Inferior parietal cortex (tissue), 1 donor: Measurements from ENCODE around the gene TUBB3.
"Not testable (repeated sequence)": the region's sequence is repeated elsewhere in the genome, so short reads cannot be mapped to it uniquely, and the experiment has no call there.

ENCODE experiments used
- DNase-seq: peaks from one replicate; pipeline ENCODE4 v3.0.0-alpha.2; 2016; ENCODE audit errors: extremely low spot score

The TUBB3 gene

GRCh38 chr16:89922884-89923639 is at the start of gene TUBB3:
TUBB3 (plus strand) TSS chr16:89923342; CDS start chr16:89923402, 60 bp downstream.
- peak; percentile 66 for DNase-seq

GRCh38 chr16:89873972-89874689 is 49.0 kb upstream of the TUBB3 start:
- peak; percentile 89 for DNase-seq

DNA sequence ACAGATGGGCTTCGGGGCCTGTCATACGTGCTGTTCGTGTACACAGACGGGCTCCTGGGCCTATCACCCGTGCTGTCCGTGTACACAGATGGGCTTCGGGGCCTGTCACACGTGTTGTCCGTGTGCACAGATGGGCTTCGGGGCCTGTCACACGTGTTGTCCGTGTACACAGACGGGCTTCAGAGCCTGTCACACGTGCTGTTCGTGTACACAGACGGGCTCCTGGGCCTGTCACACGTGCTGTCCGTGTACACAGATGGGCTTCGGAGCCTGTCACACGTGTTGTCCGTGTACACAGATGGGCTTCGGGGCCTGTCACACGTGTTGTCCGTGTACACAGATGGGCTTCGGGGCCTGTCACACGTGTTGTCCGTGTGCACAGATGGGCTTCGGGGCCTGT is 44.0 kb upstream of the TUBB3 start:
- DNase-seq: not testable (repeated sequence)

DNA sequence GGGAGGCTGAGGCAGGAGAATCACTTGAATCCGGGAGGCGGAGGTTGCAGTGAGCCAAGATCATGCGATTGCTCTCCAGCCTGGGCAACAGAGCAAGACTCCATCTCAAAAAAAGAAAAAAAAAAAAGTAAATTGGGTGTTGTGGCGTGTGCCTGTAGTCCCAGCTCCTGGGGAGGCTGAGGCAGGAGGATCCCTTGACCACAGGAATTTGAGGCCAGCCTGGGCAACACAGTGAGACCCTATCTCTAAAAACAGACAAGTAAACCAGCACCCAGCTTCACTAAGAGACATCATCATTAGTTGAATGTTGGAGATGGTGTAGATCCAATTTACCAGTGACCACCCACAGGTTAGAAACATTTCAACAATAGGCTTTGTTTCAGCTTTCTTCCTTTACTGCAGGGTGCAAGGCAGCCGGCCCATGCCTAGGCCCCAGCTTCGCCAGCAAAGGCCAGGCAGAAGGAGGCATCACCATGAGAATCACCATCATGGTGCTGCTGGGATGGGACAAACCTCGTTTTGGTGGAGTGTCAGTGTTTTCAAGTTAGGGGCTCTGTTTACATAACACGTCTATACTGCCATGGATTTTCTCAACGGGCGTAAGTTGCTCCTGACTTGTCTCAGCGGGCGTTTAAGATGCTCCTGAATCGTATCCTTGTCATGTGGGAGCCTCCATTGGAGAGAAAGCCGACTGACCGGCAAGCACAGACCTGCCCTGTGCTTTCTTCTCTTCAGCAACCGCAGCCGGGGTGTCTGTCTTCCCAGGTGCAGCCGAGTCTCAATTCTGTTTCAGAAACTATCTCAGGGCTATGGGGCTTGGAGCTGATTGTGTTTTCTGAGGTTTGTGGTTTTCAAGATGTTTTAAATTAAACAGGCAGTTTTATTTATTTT is 42.4 kb upstream of the TUBB3 start:
- DNase-seq: no peak

DNA sequence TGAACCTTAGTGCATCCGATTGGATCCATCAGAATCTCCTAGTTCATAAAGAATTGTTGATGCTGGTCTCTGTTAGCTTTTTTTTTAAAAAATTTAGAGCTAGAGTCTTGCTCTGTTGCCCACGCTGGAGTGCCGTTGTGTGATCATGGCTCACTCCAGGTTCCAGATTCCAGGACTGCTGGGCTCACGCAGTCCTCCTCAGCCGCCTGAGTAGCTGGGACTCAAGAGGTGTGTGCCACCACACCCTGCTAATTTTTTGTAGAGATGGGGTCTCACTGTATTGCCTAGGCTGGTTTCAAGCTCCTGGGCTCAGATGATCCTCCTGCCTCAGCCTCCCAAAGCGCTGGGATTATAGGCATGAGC is 41.8 kb upstream of the TUBB3 start:
- no peak for DNase-seq

GRCh38 chr16:89883346-89884040 is 39.6 kb upstream of the TUBB3 start:
- DNase-seq: no peak

DNA sequence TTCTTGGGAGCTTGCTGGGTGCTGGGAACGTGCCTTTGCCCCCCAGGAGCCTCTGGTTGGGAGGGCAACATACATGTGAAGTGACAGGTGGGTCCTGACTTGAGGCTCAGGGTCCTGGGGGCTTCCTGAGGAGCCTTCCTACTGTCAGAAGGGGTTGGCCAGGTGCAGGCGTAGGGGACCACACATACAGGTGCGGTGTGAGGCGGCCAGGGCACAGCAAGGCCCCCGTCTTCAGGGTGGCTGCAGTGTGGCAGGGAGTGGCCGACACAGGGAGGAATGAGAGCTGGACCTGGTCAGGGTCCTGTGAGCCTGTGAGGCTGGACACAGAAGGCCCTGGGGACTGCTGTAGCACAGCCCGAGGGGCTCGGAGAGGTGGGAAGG is 39.1 kb upstream of the TUBB3 start:
- DNase-seq: no peak

- no peak for DNase-seq
Measured at GRCh38 chr16:89887243-89887642, 35.9 kb upstream of the TUBB3 start.

DNA sequence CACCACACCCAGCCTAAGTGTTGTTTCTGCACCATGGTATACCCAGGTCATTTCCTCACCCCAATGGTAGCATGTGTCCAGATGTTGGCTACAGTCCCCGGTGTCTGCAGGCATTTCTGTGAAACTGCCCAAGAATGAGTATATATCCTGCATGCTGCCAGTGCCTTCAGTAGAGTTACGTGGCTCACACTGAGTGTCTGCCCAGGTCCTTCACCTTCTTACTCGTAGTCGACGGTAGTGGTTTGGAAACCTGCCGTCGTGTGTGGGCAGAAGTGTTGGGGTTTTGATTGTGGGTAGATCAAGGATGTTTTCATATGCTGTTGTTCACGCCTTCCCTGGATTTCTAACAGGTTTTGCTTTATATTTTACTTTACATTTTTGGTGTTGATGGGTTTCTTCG is 32.9 kb upstream of the TUBB3 start:
- no peak for DNase-seq

GRCh38 chr16:89890886-89891657 is 32.1 kb upstream of the TUBB3 start:
- DNase-seq: no peak

DNA sequence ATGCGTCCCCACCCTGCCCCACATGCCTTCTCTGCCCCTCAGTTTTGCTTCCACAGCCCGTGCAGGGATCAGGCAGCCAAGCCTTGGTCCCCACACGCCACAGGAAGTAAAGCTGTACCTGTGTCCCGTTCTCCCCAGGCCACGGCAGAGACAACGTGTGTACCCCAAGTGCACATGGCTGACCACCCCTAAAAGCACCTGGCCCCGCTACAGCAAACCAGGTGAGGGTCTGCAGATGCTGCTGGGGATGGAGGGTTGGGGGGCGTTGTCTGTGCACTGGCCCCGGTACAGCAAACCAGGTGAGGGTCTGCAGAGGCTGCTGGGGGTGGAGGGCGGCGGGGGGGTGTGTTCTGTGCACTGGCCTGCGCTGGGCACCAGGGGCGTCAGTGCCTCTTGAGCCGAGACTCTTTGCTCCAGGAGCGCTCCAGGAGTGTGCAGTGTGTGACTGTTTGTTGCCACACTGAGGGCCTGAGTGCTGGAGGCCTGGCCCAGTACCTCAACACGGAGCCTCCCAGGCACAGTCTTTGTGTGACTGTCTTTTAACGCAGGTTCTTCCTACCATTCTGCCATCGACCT is 31.0 kb upstream of the TUBB3 start:
- no peak for DNase-seq

DNA sequence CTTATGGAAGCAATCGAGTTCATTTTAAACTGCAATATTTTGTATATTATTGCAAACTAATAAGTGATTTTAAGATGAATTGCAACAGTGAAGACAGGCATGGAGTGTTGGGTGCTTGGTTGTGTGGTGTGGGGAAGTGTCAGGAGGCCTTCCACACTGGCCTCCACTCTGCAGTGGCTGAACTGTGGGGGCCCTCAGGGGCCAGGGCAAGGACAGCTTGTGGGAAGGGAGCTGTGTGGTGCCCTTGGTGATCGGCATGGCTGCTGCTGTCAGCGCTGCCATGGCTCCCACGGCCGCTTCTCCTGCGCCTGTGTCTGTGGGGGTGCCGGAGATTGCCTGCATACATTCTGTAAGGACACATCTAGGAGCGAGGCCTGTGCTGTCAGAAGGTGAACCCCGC is 30.5 kb upstream of the TUBB3 start:
- no peak for DNase-seq

- DNase-seq: no peak
Measured at GRCh38 chr16:89893642-89894548, 29.2 kb upstream of the TUBB3 start.

GRCh38 chr16:89895482-89896250 is 27.5 kb upstream of the TUBB3 start:
- DNase-seq: no peak

- no peak for DNase-seq
Measured at GRCh38 chr16:89897204-89897603, 25.9 kb upstream of the TUBB3 start.

DNA sequence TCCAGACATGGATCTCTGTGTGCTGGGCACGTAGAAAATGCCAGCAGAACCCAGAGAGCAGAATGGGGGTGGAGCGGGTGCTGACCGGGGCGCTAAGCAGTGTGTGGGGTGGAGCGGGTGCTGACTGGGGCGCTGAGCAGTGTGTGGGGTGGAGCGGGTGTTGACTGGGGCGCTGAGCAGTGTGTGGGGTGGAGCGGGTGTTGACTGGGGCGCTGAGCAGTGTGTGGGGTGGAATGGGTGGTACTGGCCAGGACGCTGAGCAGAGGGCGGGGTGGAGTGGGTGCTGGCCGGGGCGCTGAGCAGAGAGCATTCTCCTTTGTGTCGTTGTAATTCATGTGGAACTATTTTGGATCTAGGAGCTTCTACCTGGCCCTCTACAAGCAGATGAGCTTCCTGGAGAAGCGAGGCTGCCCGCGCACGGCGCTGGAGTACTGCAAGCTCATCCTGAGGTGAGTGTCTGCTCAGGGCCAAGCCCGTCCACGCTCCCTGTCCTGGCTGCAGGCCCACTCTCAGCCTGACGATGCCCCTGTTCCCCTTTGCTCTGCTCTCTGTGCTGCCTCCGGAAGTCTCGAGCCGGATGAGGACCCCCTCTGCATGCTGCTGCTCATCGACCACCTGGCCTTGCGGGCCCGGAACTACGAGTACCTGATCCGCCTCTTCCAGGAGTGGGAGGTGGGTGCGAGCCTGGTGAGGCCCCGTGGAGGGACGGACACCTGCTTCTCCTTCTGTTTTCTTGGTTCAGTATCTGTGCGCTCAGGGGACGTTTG is 24.8 kb upstream of the TUBB3 start:
- DNase-seq: no peak

DNA sequence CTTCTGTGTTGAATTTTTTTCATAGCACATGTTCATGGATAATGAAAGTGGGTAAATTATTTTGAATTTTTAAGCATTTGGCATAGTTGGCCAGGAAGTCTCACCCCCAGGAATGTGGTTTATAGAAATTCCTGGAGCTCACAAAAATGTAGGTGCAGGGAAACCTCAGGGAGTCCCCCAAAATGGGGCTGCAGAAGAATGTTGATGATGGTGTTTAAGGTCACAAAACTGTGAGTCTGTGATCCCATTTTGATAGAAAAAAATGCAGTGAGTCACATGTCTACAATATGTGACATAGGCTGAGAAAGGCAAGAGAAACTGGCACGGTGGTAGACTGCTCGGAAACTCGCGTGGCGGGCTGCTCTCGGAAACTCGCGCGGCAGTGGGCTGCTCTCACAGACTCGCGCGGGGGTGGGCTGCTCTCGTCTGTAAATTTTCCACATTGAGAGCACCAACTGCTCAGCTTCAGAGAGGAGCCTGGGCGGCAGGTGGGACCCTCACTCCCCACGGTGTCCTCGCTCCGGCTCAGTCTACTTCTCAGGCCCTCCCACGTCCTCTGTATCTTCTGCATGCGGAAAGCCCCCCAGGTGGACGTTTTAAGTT is 23.2 kb upstream of the TUBB3 start:
- DNase-seq: no peak

DNA sequence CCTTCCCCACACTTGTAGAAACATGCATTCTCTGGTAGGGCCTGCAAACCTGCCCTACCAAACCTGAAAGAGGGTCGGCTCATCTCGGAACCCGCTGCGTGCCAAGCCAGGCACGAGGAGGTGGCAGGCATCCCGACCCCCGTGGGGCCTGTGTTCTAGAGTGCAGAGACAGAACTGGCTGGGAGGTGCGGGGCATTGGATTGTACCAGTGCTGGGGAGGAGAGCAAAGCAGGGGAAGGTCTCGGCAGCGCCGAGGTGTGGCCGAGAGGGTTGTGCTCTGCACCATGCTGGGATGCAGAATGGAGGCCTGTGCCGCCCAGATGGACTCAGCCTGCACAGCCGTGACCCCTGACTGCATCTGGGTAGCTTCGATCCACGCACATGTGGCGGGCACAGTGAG is 22.3 kb upstream of the TUBB3 start:
- no peak for DNase-seq
